Esophagus muscularis mucosa (tissue), 3 donors: ENCODE measurements around the gene DNTTIP2.

Source experiments
- POLR2A ChIP-seq: fragments of 450-650 bp; IDR thresholded peaks from one replicate; pipeline ENCODE4 v1.6.1; 2017; ENCODE audit warnings: antibody characterized with exemption, moderate library complexity, mild to moderate bottlenecking, low read depth
- TF ChIP-seq, protein P1 (sequence below), 3 experiments: fragments of 200-600 bp in 2 of 3; fragments of 450-650 bp in 1 of 3; sonication (generic) in 2 of 3; IDR thresholded peaks; one replicate each; pipeline ENCODE4 v1.5.1; 2017 to 2019; ENCODE audit warnings: antibody characterized with exemption in 3 of 3, mild to moderate bottlenecking in 2 of 3, moderate library complexity in 1 of 3

DNA sequence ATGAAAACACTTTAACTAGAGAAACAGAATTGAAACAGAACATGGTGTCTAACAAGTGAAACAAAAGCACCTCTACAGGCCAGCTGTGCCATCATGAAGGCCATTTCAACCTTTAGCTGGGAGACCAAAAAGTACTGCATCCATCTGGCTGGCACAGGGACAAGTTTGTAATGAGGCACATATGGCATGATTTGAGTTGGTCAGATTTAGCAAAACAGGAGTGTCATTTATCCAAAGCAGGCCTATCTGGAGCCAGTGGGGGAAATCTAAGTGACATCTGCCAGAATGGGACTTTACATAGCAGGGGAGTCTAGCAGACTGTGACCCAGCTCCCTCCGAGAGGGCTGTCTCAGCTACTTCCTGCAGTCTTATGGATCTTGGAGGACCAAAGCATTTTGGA, 51.9 kb downstream of the DNTTIP2 start:
- TF ChIP-seq, protein P1, sequence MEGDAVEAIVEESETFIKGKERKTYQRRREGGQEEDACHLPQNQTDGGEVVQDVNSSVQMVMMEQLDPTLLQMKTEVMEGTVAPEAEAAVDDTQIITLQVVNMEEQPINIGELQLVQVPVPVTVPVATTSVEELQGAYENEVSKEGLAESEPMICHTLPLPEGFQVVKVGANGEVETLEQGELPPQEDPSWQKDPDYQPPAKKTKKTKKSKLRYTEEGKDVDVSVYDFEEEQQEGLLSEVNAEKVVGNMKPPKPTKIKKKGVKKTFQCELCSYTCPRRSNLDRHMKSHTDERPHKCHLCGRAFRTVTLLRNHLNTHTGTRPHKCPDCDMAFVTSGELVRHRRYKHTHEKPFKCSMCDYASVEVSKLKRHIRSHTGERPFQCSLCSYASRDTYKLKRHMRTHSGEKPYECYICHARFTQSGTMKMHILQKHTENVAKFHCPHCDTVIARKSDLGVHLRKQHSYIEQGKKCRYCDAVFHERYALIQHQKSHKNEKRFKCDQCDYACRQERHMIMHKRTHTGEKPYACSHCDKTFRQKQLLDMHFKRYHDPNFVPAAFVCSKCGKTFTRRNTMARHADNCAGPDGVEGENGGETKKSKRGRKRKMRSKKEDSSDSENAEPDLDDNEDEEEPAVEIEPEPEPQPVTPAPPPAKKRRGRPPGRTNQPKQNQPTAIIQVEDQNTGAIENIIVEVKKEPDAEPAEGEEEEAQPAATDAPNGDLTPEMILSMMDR (IDR thresholded peaks at IDR 0.05), result no peak
- no peak for TF ChIP-seq POLR2A
